Ishikawa (cell line): ENCODE measurements around the gene HAPLN2.

Source experiments
- CEBPB ChIP-seq: IDR thresholded peaks from 2 replicates; pipeline ENCODE4 v1.6.1; 2012
- CREB1 ChIP-seq: IDR thresholded peaks from 2 replicates; pipeline ENCODE4 v1.6.1; 2012; ENCODE audit warnings: low read depth
- EGR1 ChIP-seq: IDR thresholded peaks from 2 replicates; pipeline ENCODE4 v1.6.1; 2012
- EP300 ChIP-seq: IDR thresholded peaks from 2 replicates; pipeline ENCODE4 v1.6.1; 2012; ENCODE audit warnings: borderline replicate concordance
- FOXM1 ChIP-seq: IDR thresholded peaks from 2 replicates; pipeline ENCODE4 v1.6.1; 2012; ENCODE audit warnings: low read depth, borderline replicate concordance
- MAX ChIP-seq: IDR thresholded peaks from 2 replicates; pipeline ENCODE4 v1.6.1; 2012
- NFIC ChIP-seq: IDR thresholded peaks from 2 replicates; pipeline ENCODE4 v1.6.1; 2012
- RAD21 ChIP-seq: IDR thresholded peaks from 2 replicates; pipeline ENCODE4 v1.6.1; 2012; ENCODE audit warnings: low read depth
- REST ChIP-seq: IDR thresholded peaks from 2 replicates; pipeline ENCODE4 v1.6.1; 2012; ENCODE audit warnings: low read depth, mild to moderate bottlenecking
- TAF1 ChIP-seq: IDR thresholded peaks from 2 replicates; pipeline ENCODE4 v1.6.1; 2012; ENCODE audit warnings: low read depth, mild to moderate bottlenecking
- TCF12 ChIP-seq: IDR thresholded peaks from 2 replicates; pipeline ENCODE4 v1.6.1; 2012; ENCODE audit warnings: low read depth
- TEAD4 ChIP-seq: IDR thresholded peaks from 2 replicates; pipeline ENCODE4 v1.6.1; 2012
- USF1 ChIP-seq: IDR thresholded peaks from 2 replicates; pipeline ENCODE4 v1.6.1; 2012
- YY1 ChIP-seq: IDR thresholded peaks from 2 replicates; pipeline ENCODE4 v1.6.1; 2012; ENCODE audit warnings: low read depth
- ZBTB7A ChIP-seq: IDR thresholded peaks from 2 replicates; pipeline ENCODE4 v1.6.1; 2012; ENCODE audit warnings: low read depth

The HAPLN2 gene

GRCh38 chr1:156645056-156645455 lies 25.8 kb downstream of the HAPLN2 start:
- TF ChIP-seq CEBPB = no peak

GRCh38 chr1:156645666-156646065 lies 26.5 kb downstream of the HAPLN2 start:
- no peak for TF ChIP-seq YY1
- no peak for TF ChIP-seq EP300
- TF ChIP-seq NFIC = no peak
- TF ChIP-seq CEBPB = no peak
- TF ChIP-seq ZBTB7A = no peak
- no peak for TF ChIP-seq USF1
- TF ChIP-seq EGR1 = no peak
- no peak for TF ChIP-seq TAF1
- TF ChIP-seq RAD21 = no peak
- TF ChIP-seq TEAD4 = no peak
- TF ChIP-seq REST = no peak
- TF ChIP-seq MAX = no peak
- TF ChIP-seq CREB1 = no peak
- TF ChIP-seq TCF12 = no peak
- no peak for TF ChIP-seq FOXM1

GRCh38 chr1:156646738-156647211 lies 27.6 kb downstream of the HAPLN2 start:
- TF ChIP-seq TAF1 = no peak
- TF ChIP-seq RAD21 = no peak
- TF ChIP-seq TEAD4 = no peak
- TF ChIP-seq EGR1 = no peak
- TF ChIP-seq MAX = no peak
- no peak for TF ChIP-seq ZBTB7A
- no peak for TF ChIP-seq REST
- TF ChIP-seq CREB1 = no peak
- TF ChIP-seq CEBPB = no peak
- TF ChIP-seq YY1 = no peak
- no peak for TF ChIP-seq TCF12

GRCh38 chr1:156647351-156647750 lies 28.1 kb downstream of the HAPLN2 start:
- TF ChIP-seq EGR1 = no peak
- no peak for TF ChIP-seq RAD21
- no peak for TF ChIP-seq TCF12
- no peak for TF ChIP-seq MAX
- TF ChIP-seq NFIC = no peak
- no peak for TF ChIP-seq TAF1
- no peak for TF ChIP-seq TEAD4
- no peak for TF ChIP-seq YY1
- no peak for TF ChIP-seq CEBPB
- no peak for TF ChIP-seq REST
- TF ChIP-seq FOXM1 = no peak
- TF ChIP-seq USF1 = no peak
- TF ChIP-seq ZBTB7A = no peak
- no peak for TF ChIP-seq CREB1
- TF ChIP-seq EP300 = no peak
